Uterus (tissue), 2 donors: Measurements from ENCODE around the gene RPS6KA2.

Source experiments
- POLR2A ChIP-seq, 2 donors: fragments of 450-650 bp; IDR thresholded peaks; one replicate each; pipeline ENCODE4 v1.6.1; 2016; ENCODE audit warnings: antibody characterized with exemption in 2 of 2, mild to moderate bottlenecking in 1 of 2, moderate library complexity in 1 of 2
- TF ChIP-seq, protein P1 (sequence below), 4 experiments: fragments of 200-600 bp in 2 of 4; fragments of 450-650 bp in 2 of 4; sonication (generic) in 2 of 4; IDR thresholded peaks; one replicate each; pipeline ENCODE4 v1.5.1; 2016 to 2019; ENCODE audit warnings: antibody characterized with exemption in 4 of 4, mild to moderate bottlenecking in 2 of 4, moderate library complexity in 1 of 4

- TF ChIP-seq, protein P1, sequence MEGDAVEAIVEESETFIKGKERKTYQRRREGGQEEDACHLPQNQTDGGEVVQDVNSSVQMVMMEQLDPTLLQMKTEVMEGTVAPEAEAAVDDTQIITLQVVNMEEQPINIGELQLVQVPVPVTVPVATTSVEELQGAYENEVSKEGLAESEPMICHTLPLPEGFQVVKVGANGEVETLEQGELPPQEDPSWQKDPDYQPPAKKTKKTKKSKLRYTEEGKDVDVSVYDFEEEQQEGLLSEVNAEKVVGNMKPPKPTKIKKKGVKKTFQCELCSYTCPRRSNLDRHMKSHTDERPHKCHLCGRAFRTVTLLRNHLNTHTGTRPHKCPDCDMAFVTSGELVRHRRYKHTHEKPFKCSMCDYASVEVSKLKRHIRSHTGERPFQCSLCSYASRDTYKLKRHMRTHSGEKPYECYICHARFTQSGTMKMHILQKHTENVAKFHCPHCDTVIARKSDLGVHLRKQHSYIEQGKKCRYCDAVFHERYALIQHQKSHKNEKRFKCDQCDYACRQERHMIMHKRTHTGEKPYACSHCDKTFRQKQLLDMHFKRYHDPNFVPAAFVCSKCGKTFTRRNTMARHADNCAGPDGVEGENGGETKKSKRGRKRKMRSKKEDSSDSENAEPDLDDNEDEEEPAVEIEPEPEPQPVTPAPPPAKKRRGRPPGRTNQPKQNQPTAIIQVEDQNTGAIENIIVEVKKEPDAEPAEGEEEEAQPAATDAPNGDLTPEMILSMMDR (IDR thresholded peaks at IDR 0.05) = no peak
- TF ChIP-seq POLR2A (IDR thresholded peaks at IDR 0.05) = no peak
Observed at GRCh38 chr6:166377721-166378120, 249.3 kb downstream of the RPS6KA2 start.
